ENCODE results near the gene DMXL2.

DMXL2 gene

GRCh38 chr15:51622604-51623370 lies at the start of gene DMXL2 (continued):
- no peak for TF ChIP-seq ZNF518A (tag by site-specific recombination; conservative IDR thresholded peaks at IDR 0.05; ENCODE audit: low read depth)
- TF ChIP-seq YY1 (tag by site-specific recombination; IDR thresholded peaks at IDR 0.05): no peak
- 0 out of 2 replicates have a peak, but pooled peaks have one; percentile 16 for TF ChIP-seq ZNF394 (tag by site-specific recombination; IDR thresholded peaks at IDR 0.05; ENCODE audit: borderline replicate concordance)
- peak; percentile 64 for TF ChIP-seq SP2 (tag by site-specific recombination; IDR thresholded peaks at IDR 0.05)
- TF ChIP-seq SCRT1 (tag by site-specific recombination; IDR thresholded peaks at IDR 0.05; ENCODE audit: borderline replicate concordance): no peak
- TF ChIP-seq ZNF10 (tag by site-specific recombination; IDR thresholded peaks at IDR 0.05): no peak
- TF ChIP-seq ZNF335 (tag by site-specific recombination; conservative IDR thresholded peaks at IDR 0.05): peak; percentile 78
- no peak for TF ChIP-seq ZBTB44 (tag by site-specific recombination; IDR thresholded peaks at IDR 0.05)
- no peak for TF ChIP-seq ZNF214 (tag by site-specific recombination; IDR thresholded peaks at IDR 0.05; ENCODE audit: borderline replicate concordance)
- TF ChIP-seq TCF7L2 (IDR thresholded peaks at IDR 0.05; ENCODE audit: borderline replicate concordance, low read depth, low read length): no peak
- TF ChIP-seq ZNF248 (tag by site-specific recombination; IDR thresholded peaks at IDR 0.05): no peak
- no peak for TF ChIP-seq ZNF211 (tag by site-specific recombination; IDR thresholded peaks at IDR 0.05; ENCODE audit: low read depth)
- TF ChIP-seq PRDM4 (tag by site-specific recombination; IDR thresholded peaks at IDR 0.05): no peak
- TF ChIP-seq AEBP2 (tag by site-specific recombination; IDR thresholded peaks at IDR 0.05; ENCODE audit: borderline replicate concordance): no peak
- no peak for TF ChIP-seq ZBTB6 (tag by site-specific recombination; IDR thresholded peaks at IDR 0.05)
- no peak for TF ChIP-seq ZNF488 (tag by site-specific recombination; IDR thresholded peaks at IDR 0.05)
- no peak for TF ChIP-seq ZNF157 (tag by site-specific recombination; IDR thresholded peaks at IDR 0.05)
- TF ChIP-seq ZNF37A (tag by site-specific recombination; IDR thresholded peaks at IDR 0.05): no peak
- peak; percentile 38; the same call in 1 of the 2 replicates for TF ChIP-seq ZNF629 (tag by site-specific recombination; IDR thresholded peaks at IDR 0.05)
- TF ChIP-seq ZNF843 (tag by site-specific recombination; IDR thresholded peaks at IDR 0.05): no peak
- TF ChIP-seq ZNF2 (tag by site-specific recombination; IDR thresholded peaks at IDR 0.05): peak; percentile 28; the same call in 1 of the 2 replicates
- peak; percentile 77 for TF ChIP-seq HIC1 (tag by site-specific recombination; IDR thresholded peaks at IDR 0.05)
